HG03103 (cell line): ENCODE data around the gene ALX4.

Experiments
- ATAC-seq: cut with Tn5 transposase; IDR thresholded peaks from one replicate; pipeline ENCODE4 v1.9.1; 2021; ENCODE audit warnings: low read depth; ENCODE audit not compliant: unreplicated experiment

Gene ALX4

GRCh38 chr11:44335919-44336318, 26.0 kb upstream of the ALX4 start:
- ATAC-seq: no peak

GRCh38 chr11:44335052-44335760, 25.3 kb upstream of the ALX4 start:
- ATAC-seq: no peak

DNA sequence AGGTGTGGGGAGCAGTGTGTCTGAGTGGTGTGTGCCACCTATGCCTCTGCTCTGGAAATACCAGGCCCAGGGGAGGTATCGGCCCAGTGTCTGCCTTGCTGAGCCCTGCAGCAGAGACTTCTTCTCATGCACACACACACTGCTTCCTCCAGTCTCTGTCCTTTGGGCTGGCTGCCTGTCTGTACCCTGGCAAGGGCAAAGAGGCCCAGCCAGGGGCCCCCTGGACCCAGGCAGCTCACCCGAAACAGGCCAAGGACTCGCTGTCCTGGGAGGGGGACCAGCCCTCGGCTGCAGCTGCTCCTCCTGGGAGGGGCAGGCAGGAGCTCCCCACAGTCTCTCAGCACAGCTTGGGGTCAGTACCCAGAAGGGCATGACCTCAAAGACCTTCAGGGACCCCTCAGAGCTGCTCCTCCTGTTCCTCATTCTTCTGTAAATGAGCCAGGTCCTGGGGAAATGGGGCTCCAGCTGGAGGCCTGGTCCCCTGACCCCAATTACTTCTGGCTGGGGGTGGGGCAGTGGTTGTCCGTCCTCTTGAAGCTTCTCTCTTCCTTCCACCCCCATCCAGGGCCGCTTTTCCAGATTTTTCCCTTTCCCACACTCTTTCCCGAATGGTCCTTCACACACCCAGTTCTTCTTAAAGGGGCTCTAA, 24.5 kb upstream of the ALX4 start:
- no peak for ATAC-seq

GRCh38 chr11:44333271-44334218, 23.6 kb upstream of the ALX4 start:
- ATAC-seq: no peak

DNA sequence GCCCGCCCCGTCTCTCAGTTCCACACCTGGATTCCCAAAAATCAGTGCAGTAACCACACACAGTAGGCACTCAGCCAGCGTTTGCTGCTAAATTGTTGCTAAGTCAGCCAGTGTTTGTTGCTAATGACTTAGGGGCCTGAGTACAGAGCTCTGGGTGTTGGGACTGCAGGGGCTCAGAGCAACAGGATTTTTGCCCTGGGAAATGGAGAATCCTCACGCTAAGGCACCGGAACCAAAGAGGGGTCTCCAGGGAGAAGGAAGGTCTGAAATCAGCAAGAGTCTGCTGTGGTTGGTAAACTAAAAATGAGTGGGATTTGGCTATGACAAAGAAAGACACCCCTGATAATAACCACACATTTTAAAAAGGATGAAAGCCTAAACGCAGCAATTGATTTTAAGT, 22.7 kb upstream of the ALX4 start:
- ATAC-seq: no peak

- ATAC-seq: no peak
These were observed 19.7 kb upstream of the ALX4 start for GRCh38 chr11:44329472-44330230.

GRCh38 chr11:44328138-44328660, 18.3 kb upstream of the ALX4 start:
- no peak for ATAC-seq

- no peak for ATAC-seq
These were observed 17.8 kb upstream of the ALX4 start for GRCh38 chr11:44327730-44328129.

- ATAC-seq: no peak
These were observed 16.9 kb upstream of the ALX4 start for GRCh38 chr11:44326615-44327475.

GRCh38 chr11:44325698-44326097, 15.8 kb upstream of the ALX4 start:
- ATAC-seq: no peak

GRCh38 chr11:44324749-44325525, 15.0 kb upstream of the ALX4 start:
- ATAC-seq: no peak

GRCh38 chr11:44324222-44324621, 14.3 kb upstream of the ALX4 start:
- ATAC-seq: no peak

DNA sequence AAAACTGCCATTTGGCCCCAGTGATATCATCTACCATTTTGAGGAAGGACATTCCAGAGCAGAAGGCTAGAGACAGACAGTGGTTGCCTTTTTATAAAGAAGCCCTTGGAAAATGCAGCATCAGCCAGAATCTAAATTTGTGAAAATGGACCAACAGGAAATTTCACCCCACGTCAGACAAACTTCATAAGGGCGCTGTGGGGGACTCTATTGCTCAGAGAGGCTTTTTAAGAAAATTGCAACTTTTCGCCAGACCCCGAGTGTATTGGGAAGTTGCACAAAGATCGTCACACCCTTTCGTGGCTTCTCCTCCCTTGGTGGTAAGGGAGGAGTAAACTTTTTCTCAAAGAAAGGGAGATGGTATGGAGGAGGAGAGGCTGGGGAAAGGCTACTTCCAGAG, 12.3 kb upstream of the ALX4 start:
- ATAC-seq: no peak

- ATAC-seq: no peak
These were observed 11.1 kb upstream of the ALX4 start for GRCh38 chr11:44321059-44321458.

GRCh38 chr11:44320289-44320973, 10.5 kb upstream of the ALX4 start:
- no peak for ATAC-seq

- ATAC-seq: no peak
These were observed 9.8 kb upstream of the ALX4 start for GRCh38 chr11:44319552-44320288.

GRCh38 chr11:44319170-44319551, 9.2 kb upstream of the ALX4 start:
- ATAC-seq: no peak
